CD14-positive monocyte (primary cell): Measurements from ENCODE around the gene FAM151B. TPM values are rescaled to one million over a fixed set of nuclear protein-coding genes. Genes with fewer than 3 reads are reported as not detected.

Experiments
- DNase-seq, 3 donors: peaks; one replicate each; pipeline ENCODE4 v3.0.0-alpha.2; 2011 to 2022
- H2AFZ ChIP-seq: 2 replicates; pipeline ENCODE4 v1.6.0; 2012; ENCODE audit warnings: mild to moderate bottlenecking, low read depth, low read length, inconsistent platforms; ENCODE audit not compliant: insufficient read depth, poor library complexity, severe bottlenecking
- H3K27ac ChIP-seq, 2 donors: 1 replicate in 1 of 2; 2 replicates in 1 of 2; pipeline ENCODE4 v1.5.1; 2012 to 2013; ENCODE audit warnings: low read length in 2 of 2, control low read depth in 1 of 2, inconsistent platforms in 1 of 2, low read depth in 1 of 2, mild to moderate bottlenecking in 1 of 2
- H3K27me3 ChIP-seq, 2 donors: one replicate each; pipeline versions ENCODE4 v1.6.0 to v1.6.1; 2011 to 2013; ENCODE audit warnings: low read length in 2 of 2; ENCODE audit not compliant: control insufficient read depth in 2 of 2, insufficient read depth in 2 of 2
- H3K36me3 ChIP-seq, 2 donors: replicated peaks in 1 of 2; 1 replicate in 1 of 2; 2 replicates in 1 of 2; pipeline versions ENCODE4 v1.5.1 to v1.6.1; 2012 to 2013; ENCODE audit warnings: low read length in 2 of 2, control low read depth in 1 of 2, inconsistent platforms in 1 of 2, mild to moderate bottlenecking in 1 of 2; ENCODE audit not compliant: insufficient read depth in 2 of 2, control insufficient read depth in 1 of 2
- H3K4me1 ChIP-seq, 2 donors: 1 replicate in 1 of 2; 2 replicates in 1 of 2; pipeline versions ENCODE4 v1.5.1 to v1.6.1; 2012 to 2013; ENCODE audit warnings: low read length in 2 of 2, control low read depth in 1 of 2, inconsistent platforms in 1 of 2, mild to moderate bottlenecking in 1 of 2, moderate library complexity in 1 of 2; ENCODE audit not compliant: insufficient read depth in 2 of 2, control insufficient read depth in 1 of 2
- H3K4me2 ChIP-seq: replicated peaks from 2 replicates; pipeline ENCODE3; 2012; ENCODE audit warnings: low read length, moderate library complexity, mild to moderate bottlenecking; ENCODE audit not compliant: poor library complexity, severe bottlenecking; ENCODE audit errors: extremely low read depth
- H3K4me3 ChIP-seq, 3 experiments: fragments of 200-600 bp in 1 of 3; sonication (generic) in 1 of 3; replicated peaks in 1 of 3; 1 replicate in 2 of 3; 2 replicates in 1 of 3; pipeline ENCODE4 v1.5.1; 2011 to 2013; ENCODE audit warnings: low read length in 3 of 3, mild to moderate bottlenecking in 3 of 3, control low read depth in 2 of 3, low read depth in 2 of 3, inconsistent platforms in 1 of 3, moderate library complexity in 1 of 3
- H3K79me2 ChIP-seq: 2 replicates; pipeline ENCODE4 v1.6.0; 2012; ENCODE audit warnings: mild to moderate bottlenecking, control low read depth, inconsistent platforms, low read length, moderate library complexity; ENCODE audit not compliant: insufficient read depth
- H3K9ac ChIP-seq: 2 replicates; pipeline ENCODE4 v1.6.0; 2017; ENCODE audit warnings: low read length, mild to moderate bottlenecking; ENCODE audit not compliant: insufficient read depth, poor library complexity, severe bottlenecking
- H3K9me3 ChIP-seq, 2 donors: replicated peaks in 1 of 2; 1 replicate in 1 of 2; 2 replicates in 1 of 2; pipeline versions ENCODE4 v1.5.1 to v1.6.1; 2012 to 2013; ENCODE audit warnings: low read length in 2 of 2, control low read depth in 1 of 2; ENCODE audit not compliant: control insufficient read depth in 1 of 2, insufficient read depth in 1 of 2
- H4K20me1 ChIP-seq: 2 replicates; pipeline ENCODE4 v1.6.0; 2012; ENCODE audit warnings: mild to moderate bottlenecking, low read length, control low read depth, moderate library complexity; ENCODE audit not compliant: insufficient read depth
- H3K27ac Mint-ChIP-seq, 7 donors: one replicate each; pipeline ENCODE4 v1.8.0; 2020; ENCODE audit warnings: mild to moderate bottlenecking in 7 of 7, mixed read lengths in 7 of 7, moderate library complexity in 6 of 7, inconsistent platforms in 2 of 7
- H3K27me3 Mint-ChIP-seq, 3 donors: one replicate each; pipeline ENCODE4 v1.8.0; 2021 to 2022; ENCODE audit warnings: low read depth in 3 of 3, mild to moderate bottlenecking in 3 of 3, mixed read lengths in 3 of 3, moderate library complexity in 3 of 3, inconsistent platforms in 1 of 3
- H3K36me3 Mint-ChIP-seq, 2 donors: one replicate each; pipeline ENCODE4 v1.8.0; 2020; ENCODE audit warnings: mixed read lengths in 2 of 2, inconsistent platforms in 1 of 2, mild to moderate bottlenecking in 1 of 2
- H3K4me1 Mint-ChIP-seq: one replicate; pipeline ENCODE4 v1.8.0; 2020; ENCODE audit warnings: mild to moderate bottlenecking, mixed read lengths
- H3K4me3 Mint-ChIP-seq, 2 donors: one replicate each; pipeline ENCODE4 v1.8.0; 2020; ENCODE audit warnings: mild to moderate bottlenecking in 2 of 2, mixed read lengths in 2 of 2, moderate library complexity in 1 of 2
- H3K9me3 Mint-ChIP-seq, 7 donors: one replicate each; pipeline ENCODE4 v1.8.0; 2020 to 2022; ENCODE audit warnings: mixed read lengths in 7 of 7, mild to moderate bottlenecking in 6 of 7, moderate library complexity in 6 of 7, inconsistent platforms in 2 of 7
- WGBS: methylation state at CpG from one replicate; pipeline ENCODE4 v1.1.5; 2013; ENCODE audit warnings: missing lambda C conversion rate; ENCODE audit not compliant: insufficient coverage; 5-methylcytosine and 5-hydroxymethylcytosine counted together
- intact Hi-C, 2 donors: fragments of 100-400 bp; cut with micrococcal nuclease; formaldehyde crosslinking; loops; one replicate each; pipeline versions ENCODE4 v1.15.0 to v1.15.1; 2023
- polyA plus RNA-seq, 3 donors: library from polyadenylated mRNA; depleted of rRNA in 1 of 3; unstranded in 2 of 3; stranded (reverse) in 1 of 3; fragments of 300-500 nt in 2 of 3; fragments of >200 nt in 1 of 3; fragmentation: Illumina TruSeq in 2 of 3; gene quantifications; 1 replicate in 2 of 3; 2 replicates in 1 of 3; pipeline ENCODE4 v1.2.3, GENCODE V29; 2012 to 2021
- TF ChIP-seq, protein P1 (sequence below): fragments of 200-600 bp; IDR thresholded peaks from one replicate; pipeline ENCODE4 v1.8.0; 2022; ENCODE audit warnings: antibody characterized with exemption, mild to moderate bottlenecking

The FAM151B gene
- polyA plus RNA-seq, 3 donors = 3.2 to 10.2 (median 4.5) TPM

DNA sequence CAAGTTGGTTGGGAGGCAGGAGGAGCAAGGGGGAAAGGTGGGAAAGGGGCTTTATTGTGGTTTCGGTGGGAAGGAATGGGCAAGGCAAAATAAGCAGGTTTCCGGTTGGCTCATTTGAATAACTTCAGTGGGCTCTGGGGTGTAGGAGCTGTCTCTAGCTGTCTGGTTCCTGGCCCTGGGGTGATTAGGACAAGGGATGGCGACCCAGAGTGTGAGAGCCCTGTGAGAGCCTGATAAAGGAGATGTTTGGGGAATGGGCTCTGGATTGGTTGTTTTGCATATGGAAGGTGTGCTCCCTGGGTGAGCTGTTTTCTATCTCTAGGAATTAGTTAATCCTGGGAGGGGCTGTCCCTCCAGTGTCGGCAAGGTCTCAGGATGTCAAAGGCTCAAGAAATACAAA, 66.7 kb downstream of the FAM151B start:
- no peak for DNase-seq
- no peaks in the 10 kb centered on the region for H3K4me1 ChIP-seq
- no peak overlapping the region for H3K27ac ChIP-seq
- Mint-ChIP-seq H3K4me3 (no peak overlapping the region), H3K4me1 (no peaks in the 10 kb centered on the region), H3K27me3 (peaks cover 24 to 41% (median 26%) of the 10 kb centered on the region in 3 donors), H3K27ac (no peak overlapping the region), H3K36me3 (no peaks in the 10 kb centered on the region), H3K9me3 (peaks cover 3 to 24% (median 14%) of the 10 kb centered on the region in 7 donors)
- H3K4me2 ChIP-seq = no peak overlapping the region
- TF ChIP-seq, protein P1, sequence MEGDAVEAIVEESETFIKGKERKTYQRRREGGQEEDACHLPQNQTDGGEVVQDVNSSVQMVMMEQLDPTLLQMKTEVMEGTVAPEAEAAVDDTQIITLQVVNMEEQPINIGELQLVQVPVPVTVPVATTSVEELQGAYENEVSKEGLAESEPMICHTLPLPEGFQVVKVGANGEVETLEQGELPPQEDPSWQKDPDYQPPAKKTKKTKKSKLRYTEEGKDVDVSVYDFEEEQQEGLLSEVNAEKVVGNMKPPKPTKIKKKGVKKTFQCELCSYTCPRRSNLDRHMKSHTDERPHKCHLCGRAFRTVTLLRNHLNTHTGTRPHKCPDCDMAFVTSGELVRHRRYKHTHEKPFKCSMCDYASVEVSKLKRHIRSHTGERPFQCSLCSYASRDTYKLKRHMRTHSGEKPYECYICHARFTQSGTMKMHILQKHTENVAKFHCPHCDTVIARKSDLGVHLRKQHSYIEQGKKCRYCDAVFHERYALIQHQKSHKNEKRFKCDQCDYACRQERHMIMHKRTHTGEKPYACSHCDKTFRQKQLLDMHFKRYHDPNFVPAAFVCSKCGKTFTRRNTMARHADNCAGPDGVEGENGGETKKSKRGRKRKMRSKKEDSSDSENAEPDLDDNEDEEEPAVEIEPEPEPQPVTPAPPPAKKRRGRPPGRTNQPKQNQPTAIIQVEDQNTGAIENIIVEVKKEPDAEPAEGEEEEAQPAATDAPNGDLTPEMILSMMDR = no peak
- H3K4me3 ChIP-seq = no peak overlapping the region
- H3K79me2 ChIP-seq = no peaks in the 10 kb centered on the region
- peaks cover 16 to 25% of the 10 kb centered on the region in 2 donors for H3K27me3 ChIP-seq
- no peaks in the 10 kb centered on the region for H3K36me3 ChIP-seq
- H2AFZ ChIP-seq = no peak overlapping the region
- peaks cover 0 to 8% of the 10 kb centered on the region in 2 donors for H3K9me3 ChIP-seq
- H3K9ac ChIP-seq = no peak overlapping the region
- intact Hi-C loops = no loop called here
- 90% methylated on average over 3 of the region's 4 CpGs for WGBS
- no peaks in the 10 kb centered on the region for H4K20me1 ChIP-seq

DNA sequence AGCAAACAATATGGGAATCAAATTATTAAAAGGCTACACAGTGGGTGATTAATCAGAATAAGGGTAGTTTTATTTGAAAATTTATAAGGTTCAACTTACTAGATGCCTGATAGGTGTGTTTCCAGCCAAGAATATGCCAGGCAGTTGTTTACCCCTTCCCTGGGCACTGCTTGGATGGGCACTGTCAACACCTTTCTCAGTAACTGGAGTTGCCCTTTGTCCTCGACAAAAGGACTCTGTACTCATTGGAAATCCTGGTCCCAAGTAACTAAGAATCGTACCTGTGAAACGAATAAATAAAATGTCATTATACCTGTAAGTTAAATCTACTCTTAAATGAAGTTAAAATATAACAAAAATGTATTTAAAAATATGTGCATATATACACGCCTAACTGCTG, 67.2 kb downstream of the FAM151B start:
- H3K9me3 Mint-ChIP-seq = peaks cover 3 to 24% (median 14%) of the 10 kb centered on the region in 7 donors
- H3K27ac Mint-ChIP-seq = no peak overlapping the region
- WGBS = no CpG with 5 or more reads among the region's 4 CpGs
- intact Hi-C loops = no loop called here
- Histone ChIP-seq H2AFZ (no peak overlapping the region), H3K79me2 (no peaks in the 10 kb centered on the region), H4K20me1 (no peaks in the 10 kb centered on the region), H3K4me2 (no peak overlapping the region), H3K27me3 (peaks cover 19 to 27% of the 10 kb centered on the region in 2 donors), H3K27ac (no peak overlapping the region), H3K36me3 (no peaks in the 10 kb centered on the region), H3K9me3 (peaks cover 0 to 8% of the 10 kb centered on the region in 2 donors), H3K4me1 (no peaks in the 10 kb centered on the region), H3K9ac (no peak overlapping the region), H3K4me3 (no peak overlapping the region)
- no peaks in the 10 kb centered on the region for H3K36me3 Mint-ChIP-seq
- H3K4me1 Mint-ChIP-seq = no peaks in the 10 kb centered on the region
- DNase-seq = no peak
- peaks cover 24 to 41% (median 26%) of the 10 kb centered on the region in 3 donors for H3K27me3 Mint-ChIP-seq
- H3K4me3 Mint-ChIP-seq = no peak overlapping the region
- TF ChIP-seq, protein P1 = no peak
